HG02943 (cell line): ENCODE measurements around the gene FOXL1.

Experiments used
- ATAC-seq: cut with Tn5 transposase; IDR thresholded peaks from one replicate; pipeline ENCODE4 v1.9.1; 2021; ENCODE audit warnings: mild to moderate bottlenecking, low read depth, moderate library complexity; ENCODE audit not compliant: unreplicated experiment

FOXL1 gene

GRCh38 chr16:86567701-86568581 is 10.4 kb upstream of the FOXL1 start:
- no peak for ATAC-seq

GRCh38 chr16:86568677-86569623 is 9.4 kb upstream of the FOXL1 start:
- ATAC-seq, result no peak

GRCh38 chr16:86569701-86570447 is 8.5 kb upstream of the FOXL1 start:
- ATAC-seq, result no peak

GRCh38 chr16:86570558-86571529 is 7.5 kb upstream of the FOXL1 start:
- ATAC-seq, result no peak

GRCh38 chr16:86571530-86571915 is 6.8 kb upstream of the FOXL1 start:
- no peak for ATAC-seq

GRCh38 chr16:86572041-86572521 is 6.3 kb upstream of the FOXL1 start:
- ATAC-seq, result no peak

GRCh38 chr16:86572606-86573005 is 5.7 kb upstream of the FOXL1 start:
- no peak for ATAC-seq

GRCh38 chr16:86573215-86573614 is 5.1 kb upstream of the FOXL1 start:
- no peak for ATAC-seq

- no peak for ATAC-seq
Measured at GRCh38 chr16:86573646-86574508, 4.5 kb upstream of the FOXL1 start.

- ATAC-seq, result no peak
Measured at GRCh38 chr16:86574646-86575045, 3.7 kb upstream of the FOXL1 start.

GRCh38 chr16:86575095-86575685 is 3.2 kb upstream of the FOXL1 start:
- ATAC-seq, result no peak

GRCh38 chr16:86575754-86576557 is 2.4 kb upstream of the FOXL1 start:
- no peak for ATAC-seq

GRCh38 chr16:86576591-86577313 is 1.6 kb upstream of the FOXL1 start:
- ATAC-seq, result no peak

GRCh38 chr16:86577314-86577971 is 906 bp upstream of the FOXL1 start:
- ATAC-seq, result no peak

- ATAC-seq, result no peak
Measured at GRCh38 chr16:86578611-86579267, 390 bp downstream of the FOXL1 start.
